Upper lobe of left lung (tissue), 6 donors: Measurements from ENCODE around the gene XPO6. TPM values are rescaled to one million over a fixed set of nuclear protein-coding genes. Genes with fewer than 3 reads are reported as not detected.

Source experiments
- ATAC-seq, 2 donors: fragments of 200-7000 bp; cut with Tn5 transposase; one replicate each; pipeline ENCODE4 v1.9.1; 2022; ENCODE audit warnings: mild to moderate bottlenecking in 2 of 2, moderate library complexity in 2 of 2; ENCODE audit not compliant: low FRiP score in 2 of 2
- DNase-seq, 2 donors: peaks; one replicate each; pipeline ENCODE4 v3.0.0-alpha.2; 2019 to 2020
- H3K27ac ChIP-seq, 4 donors: fragments of 200-600 bp; sonication (generic); one replicate each; pipeline ENCODE4 v1.5.1; 2016 to 2019
- H3K27me3 ChIP-seq, 4 donors: fragments of 200-600 bp; sonication (generic); one replicate each; pipeline ENCODE4 v1.5.1; 2017 to 2019
- H3K36me3 ChIP-seq, 4 donors: fragments of 200-600 bp; sonication (generic); one replicate each; pipeline ENCODE4 v1.5.1; 2016 to 2019
- H3K4me1 ChIP-seq, 4 donors: fragments of 200-600 bp; sonication (generic); one replicate each; pipeline ENCODE4 v1.5.1; 2018 to 2019
- H3K4me3 ChIP-seq, 4 donors: fragments of 200-600 bp; sonication (generic); one replicate each; pipeline ENCODE4 v1.5.1; 2017 to 2019; ENCODE audit warnings: mild to moderate bottlenecking in 2 of 4, moderate library complexity in 1 of 4
- H3K9me3 ChIP-seq, 4 donors: fragments of 200-600 bp; sonication (generic); one replicate each; pipeline ENCODE4 v1.5.1; 2018 to 2019
- EP300 ChIP-seq, 4 donors: sonication (generic); formaldehyde crosslinking; IDR thresholded peaks; one replicate each; pipeline ENCODE4 v1.5.1; 2017; ENCODE audit warnings: antibody characterized with exemption in 4 of 4, control low read depth in 2 of 4
- POLR2A ChIP-seq, 4 donors: fragments of 450-650 bp; IDR thresholded peaks; one replicate each; pipeline ENCODE4 v1.5.1; 2016 to 2017; ENCODE audit warnings: antibody characterized with exemption in 4 of 4, mild to moderate bottlenecking in 2 of 4
- POLR2AphosphoS5 ChIP-seq, 2 donors: sonication (generic); formaldehyde crosslinking; IDR thresholded peaks; one replicate each; pipeline ENCODE4 v1.5.1; 2017; ENCODE audit warnings: antibody characterized with exemption in 2 of 2
- WGBS, 2 donors: methylation state at CpG; one replicate each; pipeline ENCODE4 v1.1.5; 2017 to 2018; 5-methylcytosine and 5-hydroxymethylcytosine counted together
- total RNA-seq, 6 donors: library from RNA; depleted of rRNA in 4 of 6; stranded (reverse); fragments of >200 nt in 4 of 6; gene quantifications; one replicate each; pipeline versions ENCODE4 v1.1.0 to v1.2.1, GENCODE V29; 2016 to 2021
- TF ChIP-seq, protein P1 (sequence below), 6 experiments: fragments of 450-650 bp in 4 of 6; fragments of 200-600 bp in 2 of 6; sonication (generic) in 2 of 6; IDR thresholded peaks; one replicate each; pipeline ENCODE4 v1.5.1; 2016 to 2019; ENCODE audit warnings: antibody characterized with exemption in 6 of 6
- donor health status: DM: no; HTN: no; CAD: no; lungs with moderate emphysema.
- donor health status: DM: no; HTN: yes; CAD: no; lungs with severe emphysema.

Gene XPO6
- total RNA-seq, 6 donors from 2014 or later, result 95.5 to 256 (median 129) TPM

DNA sequence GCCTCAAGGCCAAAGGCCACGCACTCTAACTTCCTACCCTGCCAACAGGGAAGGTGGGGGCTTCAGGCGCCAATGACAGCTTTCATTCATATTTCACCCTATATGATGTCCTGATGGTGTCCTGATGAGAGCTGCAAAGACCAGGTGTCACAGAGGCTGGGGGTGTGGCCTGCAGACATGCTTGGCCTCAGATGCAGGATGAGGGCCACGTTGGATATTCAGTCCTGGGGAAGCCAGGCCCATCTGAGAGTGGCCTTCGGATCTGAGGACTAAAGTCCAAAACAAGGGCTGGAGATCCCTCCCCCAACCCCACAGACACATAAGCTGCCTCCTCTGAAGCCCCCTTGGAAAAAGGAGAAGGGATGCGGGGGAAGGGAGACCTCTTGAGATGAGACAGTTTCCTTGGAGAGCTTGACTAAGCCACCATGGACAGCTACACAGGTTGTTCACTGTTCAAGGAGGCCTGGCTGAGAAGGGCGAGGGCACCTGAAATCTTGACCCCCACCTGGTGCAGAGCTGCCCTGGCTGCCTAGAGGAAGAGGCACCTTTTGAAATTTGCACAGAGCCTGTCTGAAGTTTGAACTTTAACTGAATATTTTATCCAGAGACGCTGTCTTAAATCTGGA is 124.0 kb downstream of the XPO6 start:
- no peaks in the 10 kb centered on the region for H3K9me3 ChIP-seq
- 88 to 90% methylated on average over 5 to 7 of the region's 7 CpGs for WGBS, 2 donors
- H3K27ac ChIP-seq, result no peak overlapping the region
- H3K4me1 ChIP-seq, result peaks cover 0 to 2% (median 0%) of the 10 kb centered on the region in 4 donors
- ATAC-seq (no peak), DNase-seq (no peak)
- no peaks in the 10 kb centered on the region for H3K36me3 ChIP-seq
- no peak overlapping the region for H3K4me3 ChIP-seq
- H3K27me3 ChIP-seq, result no peaks in the 10 kb centered on the region
- TF ChIP-seq, protein P1, sequence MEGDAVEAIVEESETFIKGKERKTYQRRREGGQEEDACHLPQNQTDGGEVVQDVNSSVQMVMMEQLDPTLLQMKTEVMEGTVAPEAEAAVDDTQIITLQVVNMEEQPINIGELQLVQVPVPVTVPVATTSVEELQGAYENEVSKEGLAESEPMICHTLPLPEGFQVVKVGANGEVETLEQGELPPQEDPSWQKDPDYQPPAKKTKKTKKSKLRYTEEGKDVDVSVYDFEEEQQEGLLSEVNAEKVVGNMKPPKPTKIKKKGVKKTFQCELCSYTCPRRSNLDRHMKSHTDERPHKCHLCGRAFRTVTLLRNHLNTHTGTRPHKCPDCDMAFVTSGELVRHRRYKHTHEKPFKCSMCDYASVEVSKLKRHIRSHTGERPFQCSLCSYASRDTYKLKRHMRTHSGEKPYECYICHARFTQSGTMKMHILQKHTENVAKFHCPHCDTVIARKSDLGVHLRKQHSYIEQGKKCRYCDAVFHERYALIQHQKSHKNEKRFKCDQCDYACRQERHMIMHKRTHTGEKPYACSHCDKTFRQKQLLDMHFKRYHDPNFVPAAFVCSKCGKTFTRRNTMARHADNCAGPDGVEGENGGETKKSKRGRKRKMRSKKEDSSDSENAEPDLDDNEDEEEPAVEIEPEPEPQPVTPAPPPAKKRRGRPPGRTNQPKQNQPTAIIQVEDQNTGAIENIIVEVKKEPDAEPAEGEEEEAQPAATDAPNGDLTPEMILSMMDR (IDR thresholded peaks at IDR 0.05), result no peak
- no peak for TF ChIP-seq EP300 (IDR thresholded peaks at IDR 0.05)
- no peak for TF ChIP-seq POLR2AphosphoS5 (IDR thresholded peaks at IDR 0.05)
- TF ChIP-seq POLR2A (IDR thresholded peaks at IDR 0.05), result no peak

DNA sequence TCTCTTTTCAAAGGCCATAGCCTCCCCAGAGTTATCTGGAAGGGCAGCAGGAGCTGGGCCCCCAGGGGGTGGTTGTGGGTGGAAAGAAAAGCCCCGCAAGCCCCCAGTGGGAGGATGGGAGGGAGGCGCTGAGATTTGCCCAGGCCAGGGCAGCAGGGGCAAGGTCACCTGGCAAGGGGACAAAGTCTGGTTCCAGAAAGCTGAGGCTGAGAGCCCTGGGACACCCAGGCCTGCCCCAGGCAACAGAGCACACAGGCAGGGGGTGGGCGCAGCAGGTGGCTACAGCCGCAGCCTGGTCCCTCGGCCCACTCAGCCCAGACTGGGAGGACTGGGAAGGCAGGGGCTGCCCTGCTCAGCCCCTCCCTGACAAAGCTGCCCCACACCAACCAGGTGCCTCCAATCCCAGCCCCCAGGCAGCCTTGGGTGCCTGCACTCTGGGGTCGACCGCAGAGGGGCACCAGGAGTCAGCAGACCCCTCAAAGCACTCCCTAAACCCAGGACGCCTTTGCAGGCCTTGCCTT is 124.6 kb downstream of the XPO6 start:
- TF ChIP-seq POLR2A (IDR thresholded peaks at IDR 0.05) (no peak), EP300 (IDR thresholded peaks at IDR 0.05) (no peak), POLR2AphosphoS5 (IDR thresholded peaks at IDR 0.05) (no peak)
- TF ChIP-seq, protein P1 (IDR thresholded peaks at IDR 0.05), result no peak
- Histone ChIP-seq H3K27me3 (no peaks in the 10 kb centered on the region), H3K36me3 (no peaks in the 10 kb centered on the region), H3K9me3 (no peaks in the 10 kb centered on the region), H3K27ac (no peak overlapping the region), H3K4me1 (no peaks in the 10 kb centered on the region), H3K4me3 (no peak overlapping the region)
- DNase-seq (peak in 1 of 2 donors; percentile 67), ATAC-seq (no peak)
- 79 to 94% methylated on average over 3 to 8 of the region's 8 CpGs for WGBS, 2 donors

DNA sequence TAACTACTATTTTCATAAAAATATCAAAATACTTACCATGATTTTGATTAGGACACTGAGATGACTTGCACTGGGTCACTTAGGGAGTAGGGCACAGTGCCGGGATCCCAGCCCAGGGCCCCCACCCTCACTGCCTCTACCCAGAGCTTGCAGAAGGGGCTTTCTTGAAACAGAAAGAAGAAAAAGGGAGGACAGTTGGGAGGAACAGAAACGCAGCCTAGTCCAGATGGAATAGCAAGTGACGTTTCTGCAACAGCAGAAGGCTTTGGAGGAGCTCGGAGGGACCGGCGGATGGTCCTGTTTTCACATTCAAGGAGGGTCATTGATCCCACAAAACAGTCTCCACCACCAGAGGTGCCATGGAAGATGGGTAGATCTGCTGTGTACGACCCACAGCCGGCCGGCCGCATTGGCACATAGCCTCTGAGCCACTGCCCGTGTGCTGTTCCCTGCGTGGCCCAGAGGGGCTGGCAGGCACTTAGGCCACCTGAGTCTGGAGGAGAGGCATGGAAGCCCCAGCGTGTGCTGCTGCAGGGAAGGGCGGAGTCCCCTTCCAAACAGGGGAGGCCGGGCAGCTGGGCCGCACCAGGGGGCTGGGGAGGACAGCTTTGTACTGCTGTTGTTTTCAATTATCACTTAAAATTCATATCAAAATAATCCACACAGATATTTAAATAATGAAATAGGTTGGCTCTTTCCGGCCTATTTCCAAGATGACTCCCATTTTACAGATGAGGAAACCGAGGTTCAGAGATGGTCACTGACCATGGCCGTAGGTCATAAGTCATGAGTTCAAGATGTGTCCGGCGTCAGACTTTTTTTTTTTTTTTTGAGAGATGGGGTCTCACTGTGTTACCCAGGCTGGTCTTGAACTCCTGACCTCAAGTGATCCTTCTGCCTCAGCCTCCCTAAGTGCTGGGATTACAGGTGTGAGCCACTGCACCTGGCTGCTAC is 125.3 kb downstream of the XPO6 start:
- no peaks in the 10 kb centered on the region for H3K27me3 ChIP-seq
- ATAC-seq, result no peak
- no peaks in the 10 kb centered on the region for H3K4me1 ChIP-seq
- 91 to 93% methylated on average over 13 to 21 of the region's 21 CpGs for WGBS, 2 donors
- DNase-seq, result no peak
- H3K36me3 ChIP-seq, result no peaks in the 10 kb centered on the region
- H3K27ac ChIP-seq, result no peak overlapping the region
- no peak overlapping the region for H3K4me3 ChIP-seq
- TF ChIP-seq EP300 (IDR thresholded peaks at IDR 0.05) (no peak), POLR2AphosphoS5 (IDR thresholded peaks at IDR 0.05) (no peak)
- H3K9me3 ChIP-seq, result no peaks in the 10 kb centered on the region

DNA sequence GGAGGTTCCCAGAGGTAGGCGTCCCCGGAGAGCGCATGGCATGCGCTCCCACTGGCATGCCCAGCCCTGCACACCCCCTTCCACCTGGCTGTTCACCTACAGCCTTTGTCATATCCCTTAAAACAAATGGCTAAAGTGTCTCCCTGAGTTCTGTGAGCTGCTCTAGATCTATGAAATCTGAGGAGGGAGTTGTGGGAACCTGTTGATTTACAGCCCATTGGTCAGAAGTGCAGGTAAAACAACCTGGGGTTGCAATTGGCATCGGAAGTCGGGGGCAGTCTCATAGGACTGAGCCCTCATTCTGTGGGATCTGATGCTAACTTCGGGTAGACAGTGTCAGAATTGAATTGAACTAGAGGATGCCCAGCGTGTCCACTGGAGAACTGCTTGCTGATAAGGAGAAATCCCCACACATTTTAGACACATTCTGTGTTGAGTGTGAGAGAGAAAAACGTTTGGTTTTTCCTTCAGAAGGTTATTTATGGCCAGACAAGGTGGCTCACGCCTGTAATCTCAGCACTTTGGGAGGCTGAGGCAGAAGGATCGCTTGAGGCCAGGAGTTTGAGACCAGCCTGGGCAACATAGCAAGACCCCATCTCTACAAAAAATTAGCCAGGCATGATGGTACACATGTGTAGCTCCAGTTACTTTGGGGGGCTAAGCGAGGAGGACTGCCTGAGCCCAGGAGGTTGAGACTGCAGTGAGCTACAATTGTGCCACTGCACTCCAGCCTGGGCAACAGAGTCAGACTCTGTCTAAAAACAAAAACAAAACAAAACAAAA is 126.2 kb downstream of the XPO6 start:
- Histone ChIP-seq H3K4me3 (no peak overlapping the region), H3K27me3 (no peaks in the 10 kb centered on the region), H3K27ac (no peak overlapping the region), H3K36me3 (no peaks in the 10 kb centered on the region), H3K9me3 (no peaks in the 10 kb centered on the region), H3K4me1 (no peaks in the 10 kb centered on the region)
- TF ChIP-seq, protein P1 (IDR thresholded peaks at IDR 0.05), result no peak
- TF ChIP-seq POLR2AphosphoS5 (IDR thresholded peaks at IDR 0.05), result no peak
- no peak for TF ChIP-seq EP300 (IDR thresholded peaks at IDR 0.05)
- TF ChIP-seq POLR2A (IDR thresholded peaks at IDR 0.05), result no peak
- no peak for DNase-seq
- ATAC-seq, result no peak
- WGBS, 2 donors, result 77 to 83% methylated on average over 12 of the region's 12 CpGs

DNA sequence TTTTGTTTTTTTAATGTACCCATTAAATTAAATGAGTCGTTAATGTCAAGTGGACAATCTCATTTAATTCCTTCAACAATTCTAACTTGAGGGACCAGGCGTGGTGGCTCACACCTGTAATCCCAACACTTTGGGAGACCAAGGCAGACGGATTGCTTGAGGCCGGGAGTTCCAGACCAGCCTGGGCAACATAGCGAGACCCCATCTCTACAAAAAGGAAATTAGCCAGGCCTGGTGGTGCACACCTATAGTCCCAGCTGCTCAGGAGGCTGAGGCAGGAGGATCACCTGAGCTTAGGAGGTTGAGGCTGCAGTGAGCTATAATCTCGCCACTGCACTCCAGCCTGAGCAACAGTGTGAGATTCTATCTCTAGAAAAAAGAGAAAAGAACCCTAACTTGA is 127.6 kb downstream of the XPO6 start:
- no peak for ATAC-seq
- 92 to 95% methylated on average over 5 to 6 of the region's 6 CpGs for whole genome bisulfite sequencing, 2 donors
- no peak for DNase-seq
- Histone ChIP-seq H3K27ac (no peak overlapping the region), H3K9me3 (no peaks in the 10 kb centered on the region), H3K4me3 (no peak overlapping the region), H3K4me1 (no peaks in the 10 kb centered on the region), H3K27me3 (no peaks in the 10 kb centered on the region), H3K36me3 (no peaks in the 10 kb centered on the region)
- TF ChIP-seq EP300 (IDR thresholded peaks at IDR 0.05) (no peak), POLR2A (IDR thresholded peaks at IDR 0.05) (no peak), POLR2AphosphoS5 (IDR thresholded peaks at IDR 0.05) (no peak)
- TF ChIP-seq, protein P1 (IDR thresholded peaks at IDR 0.05), result no peak
